ENCODE data around the gene AIP.
"Not testable (repeated sequence)": the region's sequence is repeated elsewhere in the genome, so short reads cannot be mapped to it uniquely, and the experiment has no call there.

Gene AIP

GRCh38 chr11:67468759-67469507 lies 13.9 kb upstream of the AIP start, which contains the start of gene TMEM134:
TSS of gene TMEM134 (minus strand) at chr11:67469251. CDS start at chr11:67469192, 59 bp downstream.
- Histone ChIP-seq H3K9ac (ENCODE audit: low read depth, low read length) (peak within 1 kb of the TSS; percentile 77), H3K36me3 (ENCODE audit: insufficient read depth, low read length) (no peaks in the 10 kb centered on the region), H3K4me1 (ENCODE audit: insufficient read depth, low read length) (peaks cover 3% of the 10 kb centered on the region; the same call in 1 of the 2 replicates), H3K9me3 (ENCODE audit: control insufficient read depth, insufficient read depth, low read length) (no peaks in the 10 kb centered on the region)

- Histone ChIP-seq H3K36me3 (ENCODE audit: insufficient read depth, low read length) (no peaks in the 10 kb centered on the region), H3K9ac (ENCODE audit: low read depth, low read length) (peak overlapping the region; percentile 64), H3K4me1 (ENCODE audit: insufficient read depth, low read length) (peaks cover 3% of the 10 kb centered on the region; the same call in 1 of the 2 replicates), H3K9me3 (ENCODE audit: control insufficient read depth, insufficient read depth, low read length) (no peaks in the 10 kb centered on the region)
Measured at GRCh38 chr11:67469508-67469811, 13.4 kb upstream of the AIP start.

- Histone ChIP-seq H3K4me1 (ENCODE audit: insufficient read depth, low read length) (peaks cover 3% of the 10 kb centered on the region; the same call in 1 of the 2 replicates), H3K9ac (ENCODE audit: low read depth, low read length) (no peak overlapping the region), H3K36me3 (ENCODE audit: insufficient read depth, low read length) (no peaks in the 10 kb centered on the region), H3K9me3 (ENCODE audit: control insufficient read depth, insufficient read depth, low read length) (no peaks in the 10 kb centered on the region)
Measured at GRCh38 chr11:67470337-67471002, 12.4 kb upstream of the AIP start.

- Histone ChIP-seq H3K9ac (ENCODE audit: low read depth, low read length) (no peak overlapping the region), H3K4me1 (ENCODE audit: insufficient read depth, low read length) (no peaks in the 10 kb centered on the region), H3K9me3 (ENCODE audit: control insufficient read depth, insufficient read depth, low read length) (no peaks in the 10 kb centered on the region), H3K36me3 (ENCODE audit: insufficient read depth, low read length) (no peaks in the 10 kb centered on the region)
Measured at GRCh38 chr11:67472882-67473281, 9.9 kb upstream of the AIP start.

DNA sequence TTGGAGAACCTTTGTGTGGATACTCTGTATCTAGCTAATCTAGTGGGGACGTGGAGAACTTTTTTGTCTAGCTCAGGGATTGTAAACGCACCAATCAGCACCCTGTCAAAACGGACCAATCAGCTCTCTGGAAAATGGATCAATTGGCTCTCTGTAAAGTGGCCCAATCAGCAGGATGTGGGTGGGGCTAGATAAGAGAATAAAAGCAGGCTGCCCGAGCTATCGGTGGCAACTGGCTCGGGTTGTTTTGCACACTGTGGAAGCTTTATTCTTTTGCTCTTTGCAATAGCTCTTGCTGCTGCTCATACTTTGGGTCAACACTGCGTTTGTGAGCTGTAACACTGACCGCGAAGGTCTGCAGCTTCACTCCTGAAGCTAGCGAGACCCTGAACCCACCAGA lies 6.1 kb upstream of the AIP start:
- not testable (repeated sequence) for H3K4me1 ChIP-seq (ENCODE audit: insufficient read depth, low read length); H3K9ac ChIP-seq (ENCODE audit: low read depth, low read length); H3K36me3 ChIP-seq (ENCODE audit: insufficient read depth, low read length); H3K9me3 ChIP-seq (ENCODE audit: control insufficient read depth, insufficient read depth, low read length)

- H3K9ac ChIP-seq (ENCODE audit: low read depth, low read length); H3K36me3 ChIP-seq (ENCODE audit: insufficient read depth, low read length); H3K4me1 ChIP-seq (ENCODE audit: insufficient read depth, low read length); H3K9me3 ChIP-seq (ENCODE audit: control insufficient read depth, insufficient read depth, low read length): not testable (repeated sequence)
Measured at GRCh38 chr11:67477344-67478050, 5.3 kb upstream of the AIP start.

DNA sequence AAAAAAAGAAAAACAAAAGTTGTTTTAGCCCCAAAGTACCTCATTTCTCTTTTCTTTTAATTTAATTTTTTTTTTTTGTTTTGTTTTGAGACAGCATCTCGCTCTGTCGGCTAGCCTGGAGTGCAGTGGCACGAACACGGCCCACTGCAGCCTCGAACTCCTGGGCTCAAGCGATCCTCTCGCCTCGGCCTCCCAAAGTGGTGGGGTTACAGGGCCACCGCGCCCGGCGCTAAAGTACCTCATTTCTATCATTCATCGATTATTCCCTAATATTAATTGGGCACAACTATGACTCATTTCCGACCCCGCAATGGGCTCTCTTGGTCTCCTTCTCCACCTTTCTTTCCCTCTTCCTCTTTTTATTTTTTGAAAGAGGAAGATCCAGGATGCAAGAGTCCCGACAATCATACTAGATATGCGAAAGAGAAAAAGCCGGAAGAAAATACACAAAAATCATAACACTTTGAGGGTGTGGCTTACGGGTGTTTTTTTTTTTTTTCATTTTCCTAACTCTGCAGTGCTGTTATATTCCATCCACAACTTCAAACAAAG lies 475 bp upstream of the AIP start:
- Histone ChIP-seq H3K36me3 (ENCODE audit: insufficient read depth, low read length) (no peaks in the 10 kb centered on the region), H3K9ac (ENCODE audit: low read depth, low read length) (peak overlapping the region; percentile 84), H3K9me3 (ENCODE audit: control insufficient read depth, insufficient read depth, low read length) (no peaks in the 10 kb centered on the region), H3K4me1 (ENCODE audit: insufficient read depth, low read length) (0 out of 2 replicates have a peak, but pooled peaks cover 3% of the 10 kb centered on the region)

DNA sequence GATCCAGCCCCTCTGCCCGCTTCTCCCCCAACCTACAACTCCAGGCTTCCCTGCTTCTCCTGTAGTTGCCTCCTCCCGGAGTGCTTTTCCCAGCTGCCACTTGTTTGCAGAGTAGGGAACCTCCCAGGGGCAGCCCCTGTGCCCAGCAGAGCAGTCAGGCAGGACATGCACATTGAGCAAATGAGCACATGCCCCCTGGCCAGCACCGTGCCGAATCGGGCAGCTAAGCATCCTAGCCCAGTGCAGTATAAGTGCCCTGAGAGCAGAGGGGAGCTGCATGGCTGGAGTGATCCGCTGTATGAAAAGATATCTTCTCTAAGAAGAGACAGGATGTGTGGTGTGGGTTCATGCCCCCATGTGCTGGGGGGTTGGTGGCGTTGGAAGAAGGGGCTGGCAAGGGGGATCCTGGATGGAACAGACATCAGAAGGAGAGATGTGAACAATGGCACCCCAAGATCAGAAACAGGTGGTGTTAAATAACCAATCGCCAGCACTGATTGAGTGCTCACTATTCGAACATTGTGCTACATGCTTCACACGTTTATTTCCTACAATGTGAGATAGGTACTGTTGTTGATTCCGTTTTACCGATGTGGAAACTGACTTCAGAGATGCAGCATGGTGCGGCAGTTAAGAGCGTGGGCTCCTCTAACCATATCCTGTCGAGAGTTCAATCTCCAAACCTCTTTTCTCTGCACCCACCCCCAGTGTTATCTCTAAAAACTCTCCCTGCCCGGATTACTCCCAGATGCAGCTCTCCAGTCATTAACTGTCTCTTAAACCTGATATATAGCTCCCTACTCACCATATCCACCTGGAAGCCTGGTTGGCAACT lies 1.2 kb downstream of the AIP start:
- no peaks in the 10 kb centered on the region for H3K36me3 ChIP-seq (ENCODE audit: insufficient read depth, low read length)
- H3K4me1 ChIP-seq (ENCODE audit: insufficient read depth, low read length), result 0 out of 2 replicates have a peak, but pooled peaks cover 3% of the 10 kb centered on the region
- no peaks in the 10 kb centered on the region for H3K9me3 ChIP-seq (ENCODE audit: control insufficient read depth, insufficient read depth, low read length)
- H3K9ac ChIP-seq (ENCODE audit: low read depth, low read length), result peak overlapping the region; percentile 29; the same call in 1 of the 2 replicates

DNA sequence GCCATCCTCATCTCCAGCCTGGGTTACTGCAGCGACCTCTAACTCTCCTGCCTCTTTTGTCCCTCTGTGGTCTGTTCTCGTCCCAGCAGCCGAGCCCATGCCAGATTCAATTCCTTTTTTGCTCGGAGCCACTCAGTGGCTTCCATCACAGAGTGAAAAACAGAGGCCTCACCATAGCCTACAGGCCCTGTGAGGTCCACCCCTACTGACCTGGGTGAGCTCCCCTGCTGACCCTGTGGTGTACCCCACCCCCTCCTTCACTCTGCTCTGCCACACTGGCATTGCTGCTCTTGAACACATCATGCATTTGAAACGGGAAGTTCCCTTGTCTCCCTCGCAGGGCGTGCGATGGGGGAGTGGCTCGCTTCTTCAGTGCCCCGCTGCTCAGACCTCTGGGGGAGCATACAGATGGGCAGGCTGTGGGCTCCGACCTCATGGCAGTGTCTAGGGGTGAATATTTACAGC lies 2.1 kb downstream of the AIP start:
- Histone ChIP-seq H3K9ac (ENCODE audit: low read depth, low read length) (no peak overlapping the region), H3K4me1 (ENCODE audit: insufficient read depth, low read length) (0 out of 2 replicates have a peak, but pooled peaks cover 3% of the 10 kb centered on the region), H3K36me3 (ENCODE audit: insufficient read depth, low read length) (no peaks in the 10 kb centered on the region), H3K9me3 (ENCODE audit: control insufficient read depth, insufficient read depth, low read length) (no peaks in the 10 kb centered on the region)

DNA sequence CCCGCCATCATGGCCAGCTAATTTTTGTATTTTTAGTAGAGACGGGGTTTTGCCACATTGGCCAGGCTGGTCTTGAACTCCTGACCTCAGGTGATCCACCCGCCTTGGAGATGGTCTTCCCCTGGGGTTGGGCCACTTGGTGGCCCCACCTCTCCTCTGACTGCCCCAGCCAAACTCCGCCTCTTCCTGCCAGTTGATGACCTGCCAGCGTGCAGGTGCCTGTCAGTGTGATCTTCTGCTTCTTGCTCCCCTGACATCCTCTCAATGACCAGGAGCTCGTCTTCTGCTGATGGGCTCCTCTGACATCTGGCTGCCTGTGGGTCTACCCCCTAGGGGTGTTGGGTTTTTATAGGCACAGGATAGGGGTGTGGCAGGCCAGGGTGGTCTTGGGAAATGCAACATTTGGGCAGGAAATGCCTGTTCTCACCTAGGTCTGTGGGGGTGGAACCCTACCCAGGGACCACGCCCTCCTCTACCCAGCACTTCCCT lies 3.1 kb downstream of the AIP start:
- H3K4me1 ChIP-seq (ENCODE audit: insufficient read depth, low read length); H3K9ac ChIP-seq (ENCODE audit: low read depth, low read length); H3K36me3 ChIP-seq (ENCODE audit: insufficient read depth, low read length); H3K9me3 ChIP-seq (ENCODE audit: control insufficient read depth, insufficient read depth, low read length): not testable (repeated sequence)

DNA sequence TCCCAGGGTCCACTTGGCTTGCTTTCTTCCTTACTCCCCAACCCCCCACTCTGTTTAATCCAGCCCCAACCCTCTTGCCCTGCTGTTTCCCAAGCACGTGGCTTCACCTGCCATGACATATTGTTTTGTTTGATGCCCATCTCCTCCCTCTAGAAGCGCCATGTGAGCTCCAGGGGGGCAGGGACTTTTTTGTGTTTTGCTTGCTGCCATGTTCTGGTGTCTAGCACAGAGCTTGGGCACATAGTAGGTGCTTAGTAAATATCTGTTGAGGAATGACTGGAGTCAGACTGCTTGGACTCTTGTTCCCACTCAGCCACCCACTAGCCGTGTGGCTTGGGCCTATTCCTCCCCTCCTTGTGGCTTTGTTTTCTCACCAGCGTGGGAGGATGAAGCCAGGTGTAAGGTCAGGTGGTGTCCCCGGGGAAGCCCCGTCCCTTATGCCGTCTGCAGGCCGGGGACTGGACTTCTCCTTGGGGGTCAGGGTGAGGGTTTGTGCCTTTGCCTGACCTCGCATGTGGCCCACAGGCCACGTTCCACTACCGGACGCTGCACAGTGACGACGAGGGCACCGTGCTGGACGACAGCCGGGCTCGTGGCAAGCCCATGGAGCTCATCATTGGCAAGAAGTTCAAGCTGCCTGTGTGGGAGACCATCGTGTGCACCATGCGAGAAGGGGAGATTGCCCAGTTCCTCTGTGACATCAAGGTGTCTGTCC lies 3.8 kb downstream of the AIP start:
- Histone ChIP-seq H3K9me3 (ENCODE audit: control insufficient read depth, insufficient read depth, low read length) (no peaks in the 10 kb centered on the region), H3K4me1 (ENCODE audit: insufficient read depth, low read length) (0 out of 2 replicates have a peak, but pooled peaks cover 3% of the 10 kb centered on the region), H3K36me3 (ENCODE audit: insufficient read depth, low read length) (no peaks in the 10 kb centered on the region), H3K9ac (ENCODE audit: low read depth, low read length) (no peak overlapping the region)

DNA sequence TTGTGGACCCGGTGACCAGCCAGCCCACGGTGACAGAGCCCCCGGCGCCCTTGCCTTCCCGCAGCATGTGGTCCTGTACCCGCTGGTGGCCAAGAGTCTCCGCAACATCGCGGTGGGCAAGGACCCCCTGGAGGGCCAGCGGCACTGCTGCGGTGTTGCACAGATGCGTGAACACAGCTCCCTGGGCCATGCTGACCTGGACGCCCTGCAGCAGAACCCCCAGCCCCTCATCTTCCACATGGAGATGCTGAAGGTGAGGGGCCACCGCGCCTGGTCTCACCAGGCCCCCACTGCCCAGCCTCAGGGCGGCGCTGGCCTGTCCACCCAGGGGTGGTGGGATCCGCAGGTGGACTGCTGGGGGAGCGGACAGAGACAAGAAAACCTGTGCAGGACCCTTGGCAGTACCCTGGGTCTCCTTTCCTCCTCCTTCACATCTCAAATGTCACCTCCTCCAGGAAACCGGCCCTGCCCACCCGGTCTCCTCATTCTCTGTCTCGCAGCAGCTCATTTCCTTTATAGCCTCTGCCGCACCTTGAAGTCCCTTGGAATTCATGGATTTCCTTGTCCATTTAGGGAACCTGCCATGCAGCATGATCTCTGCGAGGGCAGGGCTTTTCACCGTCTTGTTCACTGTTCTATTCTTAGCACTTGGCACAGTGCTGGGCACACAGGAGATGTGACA lies 6.5 kb downstream of the AIP start:
- no peak overlapping the region for H3K9ac ChIP-seq (ENCODE audit: low read depth, low read length)
- H3K36me3 ChIP-seq (ENCODE audit: insufficient read depth, low read length), result no peaks in the 10 kb centered on the region
- H3K9me3 ChIP-seq (ENCODE audit: control insufficient read depth, insufficient read depth, low read length), result no peaks in the 10 kb centered on the region
- 0 out of 2 replicates have a peak, but pooled peaks cover 3% of the 10 kb centered on the region for H3K4me1 ChIP-seq (ENCODE audit: insufficient read depth, low read length)
